ENCODE measurements around the gene RBM33. TPM values are rescaled to one million over a fixed set of nuclear protein-coding genes. Genes with fewer than 3 reads are reported as not detected.

Gene RBM33
- total and polyA plus RNA-seq, 2 donors from 2014 or later: 9.8 to 78.7 TPM

DNA sequence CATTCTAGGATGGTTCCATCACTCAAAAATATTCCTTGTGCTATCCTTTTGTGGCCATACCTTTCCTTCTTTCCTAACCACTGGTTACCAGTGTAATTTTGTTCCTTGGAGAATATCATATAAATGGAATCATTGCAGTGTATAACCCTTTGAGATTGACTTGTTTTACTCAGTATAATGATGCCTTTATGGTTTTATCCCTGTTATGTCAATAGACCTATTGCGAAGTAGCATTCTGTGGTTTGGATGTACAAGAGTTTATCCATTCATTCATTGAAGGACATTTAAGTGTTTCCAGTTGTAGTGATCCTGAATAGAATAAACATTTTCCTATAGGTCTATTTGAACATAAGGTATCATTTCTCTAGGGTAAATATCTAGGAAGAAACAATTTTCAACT, 54.2 kb downstream of the RBM33 start:
- H3K4me3 ChIP-seq (ENCODE audit: low read length in 3 of 3): no peak overlapping the region
- H3K9ac ChIP-seq (ENCODE audit: low read length in 3 of 3): no peak overlapping the region
- peaks cover 0 to 4% (median 0%) of the 10 kb centered on the region in 3 donors for H3K4me1 ChIP-seq (ENCODE audit: control insufficient read depth in 2 of 3, insufficient read depth in 2 of 3, low read depth in 1 of 3, low read length in 3 of 3)
- FAIRE-seq (no peak), DNase-seq (no peak)
- H3K36me3 ChIP-seq (ENCODE audit: control insufficient read depth in 2 of 3, insufficient read depth in 3 of 3, low read length in 3 of 3): peaks cover 10 to 24% (median 19%) of the 10 kb centered on the region in 3 donors
- intact Hi-C loops (cut with DNase I): no loop called here
- H3K27ac ChIP-seq (ENCODE audit: low read depth in 2 of 2, low read length in 2 of 2): no peak overlapping the region
- no peak for TF ChIP-seq CTCF (IDR thresholded peaks at IDR 0.05; ENCODE audit: borderline replicate concordance, extremely low read depth, insufficient read depth)
- no peaks in the 10 kb centered on the region for H3K27me3 ChIP-seq (ENCODE audit: control insufficient read depth, insufficient read depth, low read length)
- H3K9me3 ChIP-seq (ENCODE audit: control insufficient read depth in 2 of 3, insufficient read depth in 1 of 3, low read length in 3 of 3): no peaks in the 10 kb centered on the region

GRCh38 chr7:155699180-155699579, 54.7 kb downstream of the RBM33 start:
- intact Hi-C loops (cut with DNase I): no loop called here
- no peak overlapping the region for H3K9ac ChIP-seq (ENCODE audit: low read length in 3 of 3)
- no peak overlapping the region for H3K27ac ChIP-seq (ENCODE audit: low read depth in 2 of 2, low read length in 2 of 2)
- TF ChIP-seq CTCF (IDR thresholded peaks at IDR 0.05; ENCODE audit: borderline replicate concordance, extremely low read depth, insufficient read depth): no peak
- no peaks in the 10 kb centered on the region for H3K9me3 ChIP-seq (ENCODE audit: control insufficient read depth in 2 of 3, insufficient read depth in 1 of 3, low read length in 3 of 3)
- H3K4me3 ChIP-seq (ENCODE audit: low read length in 3 of 3): no peak overlapping the region
- peaks cover 0 to 4% (median 0%) of the 10 kb centered on the region in 3 donors for H3K4me1 ChIP-seq (ENCODE audit: control insufficient read depth in 2 of 3, insufficient read depth in 2 of 3, low read depth in 1 of 3, low read length in 3 of 3)
- DNase-seq (no peak), FAIRE-seq (no peak)
- peaks cover 10 to 23% (median 23%) of the 10 kb centered on the region in 3 donors for H3K36me3 ChIP-seq (ENCODE audit: control insufficient read depth in 2 of 3, insufficient read depth in 3 of 3, low read length in 3 of 3)
- H3K27me3 ChIP-seq (ENCODE audit: control insufficient read depth, insufficient read depth, low read length): no peaks in the 10 kb centered on the region

DNA sequence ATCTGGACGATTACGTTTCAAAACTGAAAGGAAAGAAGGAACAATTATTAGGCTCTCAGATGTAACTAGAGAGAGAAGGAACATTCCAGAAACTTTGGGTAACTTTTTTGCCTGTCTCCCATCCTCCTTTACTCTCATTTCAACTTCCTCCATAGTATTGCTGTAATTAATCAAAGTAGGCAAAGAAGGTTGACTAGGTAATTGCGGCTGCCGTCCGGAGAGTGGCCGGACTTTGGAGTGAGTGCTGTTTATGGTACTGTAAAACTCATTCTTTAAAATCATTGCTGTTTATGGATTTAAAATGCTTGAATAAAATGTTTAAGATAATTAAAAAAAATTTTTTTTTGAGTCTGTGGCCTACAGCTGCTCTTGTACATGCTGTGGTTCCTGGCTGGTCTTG, 56.4 kb downstream of the RBM33 start:
- H3K4me3 ChIP-seq (ENCODE audit: low read length in 3 of 3): no peak overlapping the region
- H3K36me3 ChIP-seq (ENCODE audit: control insufficient read depth in 2 of 3, insufficient read depth in 3 of 3, low read length in 3 of 3): peaks cover 10 to 24% (median 23%) of the 10 kb centered on the region in 3 donors
- no peaks in the 10 kb centered on the region for H3K9me3 ChIP-seq (ENCODE audit: control insufficient read depth in 2 of 3, insufficient read depth in 1 of 3, low read length in 3 of 3)
- FAIRE-seq (no peak), DNase-seq (no peak)
- TF ChIP-seq CTCF (IDR thresholded peaks at IDR 0.05; ENCODE audit: borderline replicate concordance, extremely low read depth, insufficient read depth): no peak
- H3K9ac ChIP-seq (ENCODE audit: low read length in 3 of 3): no peak overlapping the region
- H3K27me3 ChIP-seq (ENCODE audit: control insufficient read depth, insufficient read depth, low read length): no peaks in the 10 kb centered on the region
- peaks cover 0 to 4% (median 0%) of the 10 kb centered on the region in 3 donors for H3K4me1 ChIP-seq (ENCODE audit: control insufficient read depth in 2 of 3, insufficient read depth in 2 of 3, low read depth in 1 of 3, low read length in 3 of 3)
- no peak overlapping the region for H3K27ac ChIP-seq (ENCODE audit: low read depth in 2 of 2, low read length in 2 of 2)
- intact Hi-C loops (cut with DNase I): no loop called here

- Histone ChIP-seq H3K9me3 (ENCODE audit: control insufficient read depth in 2 of 3, insufficient read depth in 1 of 3, low read length in 3 of 3) (no peaks in the 10 kb centered on the region), H3K27ac (ENCODE audit: low read depth in 2 of 2, low read length in 2 of 2) (no peak overlapping the region), H3K36me3 (ENCODE audit: control insufficient read depth in 2 of 3, insufficient read depth in 3 of 3, low read length in 3 of 3) (peaks cover 10 to 27% (median 27%) of the 10 kb centered on the region in 3 donors), H3K9ac (ENCODE audit: low read length in 3 of 3) (no peak overlapping the region), H3K27me3 (ENCODE audit: control insufficient read depth, insufficient read depth, low read length) (no peaks in the 10 kb centered on the region), H3K4me3 (ENCODE audit: low read length in 3 of 3) (no peak overlapping the region), H3K4me1 (ENCODE audit: control insufficient read depth in 2 of 3, insufficient read depth in 2 of 3, low read depth in 1 of 3, low read length in 3 of 3) (no peaks in the 10 kb centered on the region)
- no peak for FAIRE-seq
- no peak for TF ChIP-seq CTCF (IDR thresholded peaks at IDR 0.05; ENCODE audit: borderline replicate concordance, extremely low read depth, insufficient read depth)
- DNase-seq: no peak
- intact Hi-C loops (cut with DNase I): no loop called here
These were observed 57.6 kb downstream of the RBM33 start for GRCh38 chr7:155701972-155702544.
